ENCODE results near the gene ZBTB40. TPM values are rescaled to one million over a fixed set of nuclear protein-coding genes. Genes with fewer than 3 reads are reported as not detected.

ZBTB40 gene
- polyA plus RNA-seq, 3 donors, result 1.1 to 17.8 (median 1.3) TPM

- H3K4me3 Mint-ChIP-seq, result peak overlapping the region in 1 of 2 donors; percentile 75
- no peak overlapping the region for H3K27ac Mint-ChIP-seq
- Histone ChIP-seq H3K36me3 (replicated peaks in 1 of 2; ENCODE audit: control insufficient read depth in 1 of 2, insufficient read depth in 2 of 2, low read length in 2 of 2) (no peaks in the 10 kb centered on the region), H3K27ac (ENCODE audit: low read depth in 1 of 2, low read length in 2 of 2) (no peak overlapping the region), H3K4me2 (replicated peaks; ENCODE audit: extremely low read depth, low read length, poor library complexity, severe bottlenecking) (no peak overlapping the region), H4K20me1 (ENCODE audit: insufficient read depth, low read length) (no peaks in the 10 kb centered on the region), H3K9ac (ENCODE audit: insufficient read depth, low read length, poor library complexity, severe bottlenecking) (no peak overlapping the region), H2AFZ (ENCODE audit: insufficient read depth, low read depth, low read length, poor library complexity, severe bottlenecking) (no peak overlapping the region), H3K4me1 (ENCODE audit: control insufficient read depth in 1 of 2, insufficient read depth in 2 of 2, low read length in 2 of 2) (no peaks in the 10 kb centered on the region), H3K79me2 (ENCODE audit: insufficient read depth, low read length) (no peaks in the 10 kb centered on the region), H3K4me3 (replicated peaks in 1 of 3; ENCODE audit: low read depth in 2 of 3, low read length in 3 of 3) (no peak overlapping the region), H3K27me3 (ENCODE audit: control insufficient read depth in 2 of 2, insufficient read depth in 2 of 2, low read length in 2 of 2) (peaks cover 14 to 40% of the 10 kb centered on the region in 2 donors), H3K9me3 (replicated peaks in 1 of 2; ENCODE audit: control insufficient read depth in 1 of 2, insufficient read depth in 1 of 2, low read length in 2 of 2) (no peaks in the 10 kb centered on the region)
- 3% methylated on average over 55 of the region's 57 CpGs for WGBS (ENCODE audit: insufficient coverage)
- H3K36me3 Mint-ChIP-seq, result peaks cover 0 to 2% of the 10 kb centered on the region in 2 donors
- H3K9me3 Mint-ChIP-seq, result peaks cover 0 to 15% (median 2%) of the 10 kb centered on the region in 7 donors
- no peak for DNase-seq
- H3K27me3 Mint-ChIP-seq (ENCODE audit: low read depth in 3 of 3), result peaks cover 42 to 61% (median 54%) of the 10 kb centered on the region in 3 donors
- H3K4me1 Mint-ChIP-seq, result no peaks in the 10 kb centered on the region
- TF ChIP-seq CTCF (IDR thresholded peaks at IDR 0.05), result no peak
- intact Hi-C loops (cut with micrococcal nuclease), result no loop called here
Measured at GRCh38 chr1:22563671-22564602, 112.3 kb downstream of the ZBTB40 start.

- intact Hi-C loops (cut with micrococcal nuclease), result no loop called here
- Histone ChIP-seq H3K27me3 (ENCODE audit: control insufficient read depth in 2 of 2, insufficient read depth in 2 of 2, low read length in 2 of 2) (peaks cover 14 to 35% of the 10 kb centered on the region in 2 donors), H3K36me3 (replicated peaks in 1 of 2; ENCODE audit: control insufficient read depth in 1 of 2, insufficient read depth in 2 of 2, low read length in 2 of 2) (no peaks in the 10 kb centered on the region), H3K27ac (ENCODE audit: low read depth in 1 of 2, low read length in 2 of 2) (no peak overlapping the region), H4K20me1 (ENCODE audit: insufficient read depth, low read length) (no peaks in the 10 kb centered on the region), H3K79me2 (ENCODE audit: insufficient read depth, low read length) (no peaks in the 10 kb centered on the region), H3K4me2 (replicated peaks; ENCODE audit: extremely low read depth, low read length, poor library complexity, severe bottlenecking) (no peak overlapping the region), H3K4me3 (replicated peaks in 1 of 3; ENCODE audit: low read depth in 2 of 3, low read length in 3 of 3) (no peak overlapping the region), H3K9me3 (replicated peaks in 1 of 2; ENCODE audit: control insufficient read depth in 1 of 2, insufficient read depth in 1 of 2, low read length in 2 of 2) (no peaks in the 10 kb centered on the region), H3K9ac (ENCODE audit: insufficient read depth, low read length, poor library complexity, severe bottlenecking) (no peak overlapping the region), H3K4me1 (ENCODE audit: control insufficient read depth in 1 of 2, insufficient read depth in 2 of 2, low read length in 2 of 2) (no peaks in the 10 kb centered on the region), H2AFZ (ENCODE audit: insufficient read depth, low read depth, low read length, poor library complexity, severe bottlenecking) (no peak overlapping the region)
- no peak for TF ChIP-seq CTCF (IDR thresholded peaks at IDR 0.05)
- WGBS (ENCODE audit: insufficient coverage), result 83% methylated on average over 12 of the region's 14 CpGs
- Mint-ChIP-seq H3K9me3 (peaks cover 0 to 15% (median 2%) of the 10 kb centered on the region in 7 donors), H3K4me3 (no peak overlapping the region), H3K36me3 (peaks cover 0 to 2% of the 10 kb centered on the region in 2 donors), H3K27ac (no peak overlapping the region), H3K27me3 (ENCODE audit: low read depth in 3 of 3) (peaks cover 40 to 50% (median 47%) of the 10 kb centered on the region in 3 donors), H3K4me1 (no peaks in the 10 kb centered on the region)
- DNase-seq, result no peak
Measured at GRCh38 chr1:22566161-22566560, 114.5 kb downstream of the ZBTB40 start.
